Breast epithelium (tissue), 3 donors: Measurements from ENCODE around the gene GPER1.

Source experiments
- CTCF ChIP-seq, 3 donors: fragments of 450-650 bp; IDR thresholded peaks; one replicate each; pipeline ENCODE4 v1.5.1; 2016 to 2017; ENCODE audit warnings: antibody characterized with exemption in 3 of 3, mild to moderate bottlenecking in 3 of 3, moderate library complexity in 3 of 3
- POLR2A ChIP-seq: fragments of 450-650 bp; IDR thresholded peaks from one replicate; pipeline ENCODE4 v1.6.1; 2016; ENCODE audit warnings: antibody characterized with exemption, mild to moderate bottlenecking, moderate library complexity
- POLR2AphosphoS5 ChIP-seq, 3 donors: sonication (generic); formaldehyde crosslinking; IDR thresholded peaks; one replicate each; pipeline ENCODE4 v1.6.1; 2017; ENCODE audit warnings: antibody characterized with exemption in 3 of 3

DNA sequence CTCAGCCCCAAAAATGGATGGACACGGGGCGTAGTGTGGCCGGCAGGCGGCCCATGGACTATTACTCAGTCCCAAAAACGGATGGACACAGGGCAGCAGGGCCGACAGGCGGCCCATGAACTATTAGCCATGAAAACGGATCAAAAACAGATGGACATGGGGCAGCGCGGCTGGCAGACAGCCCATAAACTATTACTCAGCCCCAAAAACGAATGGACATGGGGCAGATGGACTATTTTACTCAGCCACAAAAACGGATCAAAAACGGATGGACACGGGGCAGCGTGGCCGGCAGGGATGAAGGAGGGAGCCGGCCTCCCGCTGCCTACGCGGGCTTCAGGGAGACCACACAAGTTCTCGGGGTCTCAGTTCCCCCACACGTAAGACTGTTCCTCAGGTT is 32.9 kb downstream of the GPER1 start:
- TF ChIP-seq CTCF (IDR thresholded peaks at IDR 0.05) (no peak), POLR2AphosphoS5 (IDR thresholded peaks at IDR 0.05) (no peak), POLR2A (no peak)
